SK-N-SH (cell line): ENCODE data around the gene VAMP1. TPM values are rescaled to one million over a fixed set of nuclear protein-coding genes. Genes with fewer than 3 reads are reported as not detected.

Experiments used
- CTCF ChIA-PET: fragments of 300-600, 350-600 bp; formaldehyde crosslinking; extraction: SDS; loops from one replicate; lab custom pipeline; 2021; lab: Yijun Ruan, JAX
- POLR2A ChIA-PET: fragments of 350-600 bp; sonication (Branson Sonifier 250); formaldehyde crosslinking; extraction: SDS; loops from one replicate; lab custom pipeline; 2020; ENCODE audit warnings: antibody characterized with exemption, inconsistent platforms; lab: Yijun Ruan, JAX
- DNase-seq: peaks from one replicate; pipeline ENCODE4 v3.0.0; 2012
- H2AFZ ChIP-seq: fragments of 200-600 bp; sonication (generic); 2 replicates; pipeline ENCODE4 v1.8.1; 2016; ENCODE audit warnings: antibody characterized with exemption, mild to moderate bottlenecking, low read depth
- H3F3A ChIP-seq: fragments of 200-600 bp; sonication (generic); replicated peaks from 2 replicates; pipeline ENCODE3; 2016; ENCODE audit warnings: antibody characterized with exemption, mild to moderate bottlenecking; ENCODE audit not compliant: insufficient read depth
- H3K27ac ChIP-seq, 2 experiments: fragments of 200-500 bp in 1 of 2; fragments of 200-600 bp in 1 of 2; sonication (Bioruptor generic) in 1 of 2; sonication (generic), shearing (Covaris generic) in 1 of 2; 2 replicates each; pipeline versions ENCODE4 v1.5.1 to v1.6.1; 2014 to 2016; ENCODE audit warnings: low read depth in 2 of 2, inconsistent platforms in 1 of 2, low read length in 1 of 2, mild to moderate bottlenecking in 1 of 2, mixed read lengths in 1 of 2
- H3K27me3 ChIP-seq: fragments of 200-600 bp; sonication (generic), shearing (Covaris generic); 2 replicates; pipeline ENCODE4 v1.6.1; 2016; ENCODE audit warnings: mixed run types; ENCODE audit not compliant: insufficient read depth
- H3K36me3 ChIP-seq, 2 experiments: fragments of 200-500 bp in 1 of 2; fragments of 200-600 bp in 1 of 2; sonication (Bioruptor generic) in 1 of 2; sonication (generic) in 1 of 2; replicated peaks in 1 of 2; 2 replicates each; pipeline versions ENCODE3 to v1.5.1; 2014 to 2016; ENCODE audit warnings: low read length in 1 of 2, mild to moderate bottlenecking in 1 of 2; ENCODE audit not compliant: insufficient read depth in 2 of 2, control insufficient read depth in 1 of 2
- H3K4me1 ChIP-seq, 2 experiments: fragments of 200-500 bp in 1 of 2; fragments of 200-600 bp in 1 of 2; sonication (Bioruptor generic) in 1 of 2; sonication (generic), shearing (Covaris generic) in 1 of 2; 2 replicates each; pipeline versions ENCODE4 v1.5.1 to v1.6.1; 2014 to 2016; ENCODE audit warnings: low read depth in 1 of 2, low read length in 1 of 2, mixed run types in 1 of 2; ENCODE audit not compliant: insufficient read depth in 2 of 2, control insufficient read depth in 1 of 2
- H3K4me2 ChIP-seq: fragments of 200-600 bp; sonication (generic), shearing (Covaris generic); 2 replicates; pipeline ENCODE4 v1.6.1; 2017; ENCODE audit warnings: mixed run types
- H3K4me3 ChIP-seq, 2 experiments: fragments of 200-500 bp in 1 of 2; fragments of 200-600 bp in 1 of 2; sonication (Bioruptor generic) in 1 of 2; sonication (generic), shearing (Covaris generic) in 1 of 2; 2 replicates each; pipeline versions ENCODE4 v1.5.1 to v1.8.1; 2014 to 2016; ENCODE audit warnings: low read depth in 2 of 2, inconsistent platforms in 1 of 2, low read length in 1 of 2, mild to moderate bottlenecking in 1 of 2, mixed read lengths in 1 of 2, moderate library complexity in 1 of 2
- H3K79me2 ChIP-seq: fragments of 200-600 bp; sonication (generic); 2 replicates; pipeline ENCODE4 v1.8.1; 2017; ENCODE audit warnings: mild to moderate bottlenecking; ENCODE audit not compliant: insufficient read depth
- H3K9ac ChIP-seq: fragments of 200-600 bp; sonication (generic); 2 replicates; pipeline ENCODE4 v1.6.1; 2017; ENCODE audit warnings: mixed run types
- H3K9me2 ChIP-seq: fragments of 200-600 bp; sonication (generic); 2 replicates; pipeline ENCODE4 v1.6.1; 2017; ENCODE audit warnings: mixed run types
- H3K9me3 ChIP-seq: fragments of 200-600 bp; sonication (generic); 2 replicates; pipeline ENCODE4 v1.6.1; 2017; ENCODE audit warnings: mixed run types, mild to moderate bottlenecking, moderate library complexity
- H4K20me1 ChIP-seq: fragments of 200-600 bp; sonication (generic); 2 replicates; pipeline ENCODE4 v1.6.1; 2017; ENCODE audit warnings: mild to moderate bottlenecking, mixed run types; ENCODE audit not compliant: insufficient read depth
- EP300 ChIP-seq, 2 experiments: IDR thresholded peaks; 2 replicates each; pipeline versions ENCODE4 v1.4.0 to v1.6.1; 2012; ENCODE audit warnings: borderline replicate concordance in 1 of 2, low read depth in 1 of 2, low read length in 1 of 2
- EZH2phosphoT487 ChIP-seq: fragments of 200-600 bp; sonication (generic); IDR thresholded peaks from 2 replicates; pipeline ENCODE4 v1.6.1; 2017; ENCODE audit warnings: low read depth, mixed run types, mild to moderate bottlenecking, antibody characterized with exemption, moderate library complexity, borderline replicate concordance
- FOSL2 ChIP-seq: IDR thresholded peaks from 2 replicates; pipeline ENCODE4 v1.4.0; 2012; ENCODE audit warnings: low read depth, mild to moderate bottlenecking, moderate library complexity, borderline replicate concordance
- FOXJ3 ChIP-seq: sonication (generic); formaldehyde crosslinking; IDR thresholded peaks from 2 replicates; pipeline ENCODE4 v1.5.1; 2020; ENCODE audit warnings: mild to moderate bottlenecking, missing genetic modification reagents
- FOXM1 ChIP-seq: IDR thresholded peaks from 2 replicates; pipeline ENCODE4 v1.4.0; 2012; ENCODE audit warnings: low read depth, mild to moderate bottlenecking
- MEF2A ChIP-seq: IDR thresholded peaks from 2 replicates; pipeline ENCODE4 v1.4.0; 2012; ENCODE audit warnings: low read depth, borderline replicate concordance
- RAD21 ChIP-seq: IDR thresholded peaks from 2 replicates; pipeline ENCODE4 v1.6.1; 2012; ENCODE audit warnings: mild to moderate bottlenecking, low read length
- RCOR1 ChIP-seq: fragments of 150-350 bp; IDR thresholded peaks from 2 replicates; pipeline ENCODE4 v1.6.1; 2017; ENCODE audit warnings: antibody characterized with exemption, low read length
- TAF1 ChIP-seq: IDR thresholded peaks from 2 replicates; pipeline ENCODE4 v1.6.1; 2012; ENCODE audit warnings: low read depth, mild to moderate bottlenecking, low read length, moderate library complexity, borderline replicate concordance
- TCF12 ChIP-seq: IDR thresholded peaks from 2 replicates; pipeline ENCODE4 v1.4.0; 2012
- YY1 ChIP-seq: IDR thresholded peaks from 2 replicates; pipeline ENCODE4 v1.4.0; 2012; ENCODE audit warnings: low read depth, mild to moderate bottlenecking
- WGBS: methylation state at CpG from one replicate; pipeline ENCODE4 v1.1.6; 2017; ENCODE audit warnings: low lambda C conversion rate; 5-methylcytosine and 5-hydroxymethylcytosine counted together
- polyA plus RNA-seq, 3 experiments: library from polyadenylated mRNA; depleted of rRNA; stranded (reverse); fragments of >200 nt; gene quantifications; 2 replicates each; pipeline ENCODE4 v1.2.3, GENCODE V29; 2012
- TF ChIP-seq, protein P1 (sequence below): fragments of 150-350 bp; IDR thresholded peaks from 2 replicates; pipeline ENCODE4 v1.6.1; 2016; ENCODE audit warnings: mild to moderate bottlenecking, low read depth, low read length

The VAMP1 gene
- polyA plus RNA-seq, 1 of the 3 experiments (the other 2 are of a cell fraction), result 36.8 TPM

DNA sequence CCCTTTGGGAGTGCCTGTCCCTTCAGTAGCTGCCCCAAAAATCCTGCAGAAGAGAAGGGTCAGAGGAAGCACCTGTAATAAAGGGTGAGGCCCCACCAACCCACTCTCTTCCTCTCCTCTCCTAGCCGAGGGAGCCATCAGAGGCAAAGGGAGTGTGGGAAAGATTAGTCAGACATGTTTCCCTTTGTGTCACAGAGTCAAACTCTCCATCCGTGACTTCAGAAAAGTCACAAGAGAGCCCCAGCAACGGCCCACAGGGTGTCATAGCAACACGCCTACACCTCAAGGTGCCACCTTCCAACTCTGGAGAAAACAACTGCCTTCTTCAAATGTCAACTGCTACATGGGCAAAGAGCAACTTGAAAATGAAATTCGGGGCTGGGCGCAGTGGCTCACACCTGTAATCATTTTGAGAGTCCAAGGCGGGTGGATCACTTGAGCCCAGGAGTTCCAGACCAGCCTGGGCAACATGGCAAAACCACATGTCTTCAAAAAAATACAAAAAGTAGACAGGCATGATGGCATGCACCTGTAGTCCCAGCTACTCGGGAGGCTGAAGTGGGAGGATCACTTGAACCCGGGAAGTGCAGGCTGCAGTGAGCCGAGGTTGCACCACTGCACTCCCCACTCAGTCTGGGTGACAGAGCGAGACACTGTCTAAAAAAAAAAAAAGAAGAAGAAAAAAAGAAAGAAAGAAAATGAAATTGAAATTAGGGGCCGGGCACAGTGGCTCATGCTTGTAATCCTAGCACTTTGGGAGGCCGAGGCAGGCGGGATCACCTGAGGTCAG is 43.4 kb downstream of the VAMP1 start:
- ChIA-PET CTCF (interaction anchor here (0.6 to 8.2 kb wide), 2 partner anchors 39 to 59 kb away, joined by 3 to 91 read pairs; no protein-coding TSS in a partner anchor), POLR2A (no interaction called here)
- H4K20me1 ChIP-seq, result no peaks in the 10 kb centered on the region
- H2AFZ ChIP-seq, result no peak overlapping the region
- H3K36me3 ChIP-seq, result no peaks in the 10 kb centered on the region
- H3K4me1 ChIP-seq, result peaks cover 3 to 6% of the 10 kb centered on the region in 2 experiments; a peak in 2 of 4 replicates
- 92% methylated on average over 14 of the region's 14 CpGs for WGBS
- TF ChIP-seq FOXM1 (no peak), FOXJ3 (CRISPR knock-in tag) (no peak), TCF12 (no peak), TAF1 (no peak), EP300 (IDR thresholded peaks at IDR 0.05; ENCODE audit: borderline replicate concordance in 1 of 2, low read depth in 1 of 2, low read length in 1 of 2) (no peak), MEF2A (no peak), RAD21 (no peak), FOSL2 (no peak), EZH2phosphoT487 (no peak), RCOR1 (no peak), YY1 (no peak)
- no peak overlapping the region for H3K4me3 ChIP-seq
- H3K9me3 ChIP-seq, result no peaks in the 10 kb centered on the region
- no peak for DNase-seq
- no peak overlapping the region for H3K27ac ChIP-seq
- H3K9ac ChIP-seq, result no peak overlapping the region
- no peaks in the 10 kb centered on the region for H3K27me3 ChIP-seq
- no peaks in the 10 kb centered on the region for H3F3A ChIP-seq
- H3K9me2 ChIP-seq, result no peaks in the 10 kb centered on the region
- H3K4me2 ChIP-seq, result no peak overlapping the region
- H3K79me2 ChIP-seq, result no peaks in the 10 kb centered on the region

DNA sequence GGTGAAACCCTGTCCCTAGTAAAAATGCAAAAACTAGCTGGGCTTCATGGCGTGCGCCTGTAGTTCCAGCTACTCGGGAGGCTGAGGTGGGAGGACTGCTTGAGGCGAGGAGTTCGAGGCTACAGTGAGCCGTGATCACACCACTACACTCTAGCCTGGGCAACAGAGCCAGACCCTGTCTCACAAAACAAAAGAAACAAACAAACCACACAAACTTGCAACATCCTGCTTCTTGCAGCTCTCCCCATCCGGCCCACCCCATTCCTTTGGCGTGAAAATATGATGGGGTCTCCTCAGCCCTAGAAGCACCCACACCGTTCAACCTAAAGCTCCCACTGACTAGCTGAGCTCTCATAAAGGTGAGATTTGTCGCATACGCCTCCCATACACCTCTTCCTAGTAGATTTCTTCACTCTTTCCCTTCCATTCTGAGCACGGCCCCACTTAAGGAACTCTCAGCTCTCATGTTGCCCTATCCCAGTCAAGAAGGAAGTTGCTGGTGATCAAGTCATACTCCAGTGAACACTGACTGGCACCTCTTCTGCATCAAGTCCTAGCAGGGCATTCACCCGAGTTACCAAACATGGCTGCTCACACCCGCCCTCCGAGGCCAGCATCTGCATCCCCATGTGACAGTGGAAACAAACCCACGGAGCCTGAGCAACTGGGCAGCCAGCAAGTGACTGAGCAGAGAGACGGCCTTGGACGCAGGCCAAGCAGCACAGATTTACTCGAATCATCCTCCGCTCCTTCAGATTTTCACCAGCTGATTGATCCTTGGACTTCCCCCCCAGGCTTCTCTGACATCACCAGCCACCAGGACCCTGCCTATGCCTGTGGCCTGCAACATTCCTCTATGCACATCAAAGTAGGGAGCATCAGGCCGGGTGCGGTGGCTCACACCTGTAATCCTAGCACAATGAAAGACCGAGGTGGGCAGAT is 44.6 kb downstream of the VAMP1 start:
- Histone ChIP-seq H3K4me2 (no peak overlapping the region), H3F3A (no peaks in the 10 kb centered on the region), H4K20me1 (no peaks in the 10 kb centered on the region), H3K9me2 (no peaks in the 10 kb centered on the region), H3K4me3 (no peak overlapping the region), H3K27me3 (no peaks in the 10 kb centered on the region), H3K9me3 (no peaks in the 10 kb centered on the region), H3K27ac (no peak overlapping the region), H3K79me2 (no peaks in the 10 kb centered on the region), H3K4me1 (peaks cover 3% of the 10 kb centered on the region in 2 experiments; a peak in 2 of 4 replicates), H2AFZ (no peak overlapping the region), H3K9ac (no peak overlapping the region), H3K36me3 (no peaks in the 10 kb centered on the region)
- ChIA-PET CTCF (interaction anchor here (1.3 to 8.2 kb wide), 3 partner anchors 38 to 112 kb away, joined by 3 to 91 read pairs (median 19); no protein-coding TSS in a partner anchor), POLR2A (interaction anchor here (0.9 kb wide), 1 partner anchor 45 kb away, joined by 3 read pairs; the partner anchor contains the start of gene VAMP1)
- TF ChIP-seq, protein P1, sequence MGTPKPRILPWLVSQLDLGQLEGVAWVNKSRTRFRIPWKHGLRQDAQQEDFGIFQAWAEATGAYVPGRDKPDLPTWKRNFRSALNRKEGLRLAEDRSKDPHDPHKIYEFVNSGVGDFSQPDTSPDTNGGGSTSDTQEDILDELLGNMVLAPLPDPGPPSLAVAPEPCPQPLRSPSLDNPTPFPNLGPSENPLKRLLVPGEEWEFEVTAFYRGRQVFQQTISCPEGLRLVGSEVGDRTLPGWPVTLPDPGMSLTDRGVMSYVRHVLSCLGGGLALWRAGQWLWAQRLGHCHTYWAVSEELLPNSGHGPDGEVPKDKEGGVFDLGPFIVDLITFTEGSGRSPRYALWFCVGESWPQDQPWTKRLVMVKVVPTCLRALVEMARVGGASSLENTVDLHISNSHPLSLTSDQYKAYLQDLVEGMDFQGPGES, result no peak
- no peak for DNase-seq
- WGBS, result 91% methylated on average over 19 of the region's 23 CpGs
